ENCODE results near the gene NACC1. TPM values are rescaled to one million over a fixed set of nuclear protein-coding genes. Genes with fewer than 3 reads are reported as not detected.

NACC1 gene
- total RNA-seq (ENCODE audit: unreplicated experiment) = 68.6 TPM
- long read RNA-seq, partial matches to known transcripts = 0 of 2 reads
- long read RNA-seq, other reads (novel, unspliced or antisense) = 2 of 2 reads

DNA sequence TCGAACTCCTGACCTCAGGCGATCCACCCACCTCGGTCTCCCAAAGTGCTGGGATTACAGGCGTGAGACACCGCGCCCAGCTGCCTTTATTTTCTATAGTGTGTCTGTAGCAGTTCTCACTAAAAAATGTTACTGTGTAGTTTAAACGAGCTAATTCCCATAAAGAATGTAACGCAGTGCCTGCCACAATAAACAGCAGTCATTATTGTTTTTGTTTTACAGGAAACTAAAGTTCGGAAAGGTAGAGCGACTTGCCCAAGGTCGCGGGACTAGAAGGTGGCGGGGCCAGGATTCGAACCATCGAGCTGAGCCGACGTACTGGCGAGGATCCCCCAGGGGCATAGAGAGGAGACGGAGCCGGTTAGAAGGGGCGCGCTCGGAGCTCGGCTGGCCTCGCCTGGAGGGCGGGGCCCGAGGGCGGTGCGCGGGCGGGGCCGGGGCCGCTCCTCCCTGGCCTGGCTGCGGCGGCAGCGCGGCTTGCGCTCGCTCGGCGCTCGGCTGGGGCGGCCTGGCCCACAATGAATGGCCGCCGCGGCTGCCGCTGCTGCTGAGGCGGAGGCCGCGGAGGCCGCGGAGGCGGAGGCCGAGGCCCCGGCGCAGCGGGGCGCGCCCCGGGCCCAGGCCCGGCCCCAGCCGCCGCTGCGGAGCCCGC lies at the start of gene NACC1:
Gene NACC1 (plus strand): TSS at position 493 of the 652 bp plus-strand sequence. CDS start 16,944 bp downstream, outside the sequence.
- peak; percentile 95 for DNase-seq
- H3K4me1 Mint-ChIP-seq (ENCODE audit: low read depth, unreplicated experiment) = peaks cover 17% of the 10 kb centered on the region
- H3K9me3 Mint-ChIP-seq (ENCODE audit: unreplicated experiment) = peaks cover 15% of the 10 kb centered on the region
- peaks cover 11% of the 10 kb centered on the region for H3K27me3 Mint-ChIP-seq (ENCODE audit: unreplicated experiment)
- H3K27ac Mint-ChIP-seq (ENCODE audit: unreplicated experiment) = peak within 1 kb of the TSS; percentile 91
- H3K4me3 Mint-ChIP-seq (ENCODE audit: unreplicated experiment) = peak within 1 kb of the TSS; percentile 94
- TF ChIP-seq, protein P1, sequence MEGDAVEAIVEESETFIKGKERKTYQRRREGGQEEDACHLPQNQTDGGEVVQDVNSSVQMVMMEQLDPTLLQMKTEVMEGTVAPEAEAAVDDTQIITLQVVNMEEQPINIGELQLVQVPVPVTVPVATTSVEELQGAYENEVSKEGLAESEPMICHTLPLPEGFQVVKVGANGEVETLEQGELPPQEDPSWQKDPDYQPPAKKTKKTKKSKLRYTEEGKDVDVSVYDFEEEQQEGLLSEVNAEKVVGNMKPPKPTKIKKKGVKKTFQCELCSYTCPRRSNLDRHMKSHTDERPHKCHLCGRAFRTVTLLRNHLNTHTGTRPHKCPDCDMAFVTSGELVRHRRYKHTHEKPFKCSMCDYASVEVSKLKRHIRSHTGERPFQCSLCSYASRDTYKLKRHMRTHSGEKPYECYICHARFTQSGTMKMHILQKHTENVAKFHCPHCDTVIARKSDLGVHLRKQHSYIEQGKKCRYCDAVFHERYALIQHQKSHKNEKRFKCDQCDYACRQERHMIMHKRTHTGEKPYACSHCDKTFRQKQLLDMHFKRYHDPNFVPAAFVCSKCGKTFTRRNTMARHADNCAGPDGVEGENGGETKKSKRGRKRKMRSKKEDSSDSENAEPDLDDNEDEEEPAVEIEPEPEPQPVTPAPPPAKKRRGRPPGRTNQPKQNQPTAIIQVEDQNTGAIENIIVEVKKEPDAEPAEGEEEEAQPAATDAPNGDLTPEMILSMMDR (IDR thresholded peaks at IDR 0.05; ENCODE audit: partially characterized antibody, unreplicated experiment) = no peak
- H3K36me3 Mint-ChIP-seq (ENCODE audit: unreplicated experiment) = no peaks in the 10 kb centered on the region

DNA sequence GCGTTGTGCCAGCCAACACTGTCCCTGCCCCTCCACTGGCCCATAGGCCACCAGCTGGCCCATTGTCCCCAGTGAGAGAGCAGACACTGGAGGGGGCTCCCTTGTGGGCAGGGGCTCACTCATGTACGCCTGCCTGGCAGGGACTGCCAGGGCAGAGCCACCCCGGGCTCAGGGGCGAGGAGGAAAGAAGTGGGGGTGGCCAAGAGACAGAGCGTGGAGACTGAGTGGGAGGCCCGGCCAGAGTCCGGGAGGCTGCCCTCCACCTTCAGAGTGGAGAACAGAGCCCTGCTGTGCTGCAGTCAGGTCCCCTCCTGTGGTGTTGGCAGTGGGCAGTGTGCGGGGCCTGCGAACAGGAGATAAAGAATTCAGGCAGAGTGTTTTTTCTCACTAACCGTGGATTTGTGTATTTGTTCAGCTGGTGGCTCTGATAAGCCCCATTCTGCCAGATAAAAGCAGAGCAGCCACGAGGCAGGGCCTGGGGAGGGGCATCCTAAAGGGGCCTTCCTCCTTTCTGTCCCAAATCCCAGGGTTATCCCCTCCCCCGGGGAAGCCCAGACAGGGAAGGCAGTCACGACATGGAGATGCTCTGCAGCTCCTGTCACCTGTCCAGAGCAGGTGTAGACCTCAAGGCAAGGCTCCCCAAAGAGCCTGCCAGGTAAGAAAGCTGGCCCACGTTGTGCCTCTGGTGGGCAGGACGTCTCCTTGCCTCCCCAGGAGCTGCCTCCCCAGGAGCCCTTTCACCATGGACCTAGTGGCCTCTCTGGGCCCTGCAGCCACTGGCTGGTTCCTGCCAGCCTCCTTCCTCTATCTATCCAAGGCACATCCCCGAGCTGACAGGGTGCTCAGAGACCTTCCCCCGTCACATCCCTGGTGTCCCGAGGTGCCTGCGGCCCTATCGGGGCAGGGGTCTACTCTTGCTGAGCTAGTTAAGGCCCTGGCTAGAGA lies 48.4 kb upstream of the NACC1 start:
- Mint-ChIP-seq H3K27me3 (ENCODE audit: unreplicated experiment) (peaks cover 8% of the 10 kb centered on the region), H3K4me1 (ENCODE audit: low read depth, unreplicated experiment) (peaks cover 5% of the 10 kb centered on the region), H3K4me3 (ENCODE audit: unreplicated experiment) (no peak overlapping the region), H3K36me3 (ENCODE audit: unreplicated experiment) (no peaks in the 10 kb centered on the region), H3K9me3 (ENCODE audit: unreplicated experiment) (peaks cover 2% of the 10 kb centered on the region), H3K27ac (ENCODE audit: unreplicated experiment) (no peak overlapping the region)
- TF ChIP-seq, protein P1 (IDR thresholded peaks at IDR 0.05; ENCODE audit: partially characterized antibody, unreplicated experiment) = no peak
- no peak for DNase-seq

DNA sequence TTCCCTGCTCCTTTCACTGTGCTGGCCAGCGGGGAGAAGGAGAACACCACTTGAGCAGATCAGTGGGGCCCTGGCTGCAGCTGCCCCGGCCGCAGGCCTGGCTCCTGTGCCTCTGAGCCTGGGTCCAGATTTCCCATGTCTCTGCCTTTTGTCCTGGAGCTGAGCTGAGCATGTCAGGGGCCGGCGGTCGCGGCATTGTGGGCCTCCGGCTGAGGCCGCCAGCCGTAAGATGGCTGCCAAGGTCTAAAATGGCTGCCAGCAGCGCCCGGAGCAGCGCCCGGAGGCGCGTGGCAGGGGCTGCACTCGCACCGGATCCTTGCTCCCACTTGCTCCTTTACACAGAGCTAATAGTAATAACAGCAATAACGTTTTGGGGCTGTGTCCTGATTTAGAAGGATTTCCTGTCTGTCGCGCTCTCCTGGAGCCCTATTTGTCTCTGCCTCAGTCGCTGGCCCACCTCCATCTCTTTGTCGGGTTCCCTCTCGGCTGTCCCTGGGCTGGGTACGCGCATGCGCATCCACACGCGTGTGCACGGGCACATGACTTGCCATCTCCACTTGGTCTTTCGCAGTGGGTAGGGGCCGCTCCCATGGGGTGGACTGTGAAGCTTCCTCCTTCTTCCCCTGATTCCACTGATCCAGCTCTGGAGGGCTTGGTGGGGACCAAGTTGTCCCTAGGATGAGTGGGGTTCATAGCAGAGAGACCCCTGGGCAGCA lies 47.5 kb upstream of the NACC1 start:
- TF ChIP-seq, protein P1 (IDR thresholded peaks at IDR 0.05; ENCODE audit: partially characterized antibody, unreplicated experiment) = no peak
- peaks cover 11% of the 10 kb centered on the region for H3K27me3 Mint-ChIP-seq (ENCODE audit: unreplicated experiment)
- H3K36me3 Mint-ChIP-seq (ENCODE audit: unreplicated experiment) = no peaks in the 10 kb centered on the region
- no peak for DNase-seq
- H3K27ac Mint-ChIP-seq (ENCODE audit: unreplicated experiment) = no peak overlapping the region
- H3K4me1 Mint-ChIP-seq (ENCODE audit: low read depth, unreplicated experiment) = peaks cover 5% of the 10 kb centered on the region
- peaks cover 4% of the 10 kb centered on the region for H3K9me3 Mint-ChIP-seq (ENCODE audit: unreplicated experiment)
- H3K4me3 Mint-ChIP-seq (ENCODE audit: unreplicated experiment) = peak overlapping the region; percentile 30

DNA sequence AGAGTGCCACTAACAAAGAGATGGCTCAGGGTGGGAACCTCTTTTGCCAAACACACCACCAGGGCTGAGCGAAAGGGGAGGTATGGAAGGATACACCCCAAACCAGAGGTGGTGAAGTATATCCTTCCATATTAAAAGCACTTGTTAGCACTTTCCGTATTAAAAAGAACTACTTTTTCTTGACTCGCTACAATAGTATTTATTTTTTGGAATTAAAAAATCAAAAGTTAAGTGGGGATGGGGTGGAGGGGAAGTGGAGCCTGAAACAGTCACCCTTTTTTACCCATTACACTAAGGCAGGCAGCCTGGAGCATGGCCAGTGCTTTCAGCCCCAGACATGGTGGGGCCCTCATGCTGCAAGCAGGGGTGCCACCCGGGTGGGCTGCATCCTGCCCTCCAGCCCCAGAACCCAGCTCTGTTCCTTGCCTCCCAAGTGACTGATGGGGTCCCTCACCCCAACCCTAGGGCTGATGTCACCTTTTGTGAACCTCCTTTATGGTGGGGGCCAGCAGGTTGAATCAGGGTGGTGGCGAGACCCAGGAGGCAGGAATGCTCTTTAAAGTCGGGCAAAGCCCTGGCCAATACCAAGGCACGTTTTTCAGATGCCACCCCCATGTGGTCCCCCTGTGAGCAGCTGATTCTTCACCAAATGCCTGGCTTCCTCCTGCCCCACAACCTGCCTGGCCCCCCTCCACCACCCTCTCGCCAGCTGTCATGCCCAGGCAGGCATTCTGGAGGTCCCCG lies 46.4 kb upstream of the NACC1 start:
- TF ChIP-seq, protein P1 (IDR thresholded peaks at IDR 0.05; ENCODE audit: partially characterized antibody, unreplicated experiment) = no peak
- DNase-seq = no peak
- Mint-ChIP-seq H3K27ac (ENCODE audit: unreplicated experiment) (no peak overlapping the region), H3K27me3 (ENCODE audit: unreplicated experiment) (peaks cover 8% of the 10 kb centered on the region), H3K4me1 (ENCODE audit: low read depth, unreplicated experiment) (peaks cover 8% of the 10 kb centered on the region), H3K4me3 (ENCODE audit: unreplicated experiment) (no peak overlapping the region), H3K9me3 (ENCODE audit: unreplicated experiment) (peaks cover 4% of the 10 kb centered on the region), H3K36me3 (ENCODE audit: unreplicated experiment) (no peaks in the 10 kb centered on the region)

Measured in glutamatergic neuron (in vitro differentiated cells).